ENCODE measurements around the gene BSCL2.
"Not testable (repeated sequence)": the region's sequence is repeated elsewhere in the genome, so short reads cannot be mapped to it uniquely, and the experiment has no call there.

BSCL2 gene

GRCh38 chr11:62652161-62653006 is 54.8 kb downstream of the BSCL2 start:
- peak; percentile 57 for DNase-seq

- DNase-seq: not testable (repeated sequence)
Observed at GRCh38 chr11:62650283-62650682, 56.9 kb downstream of the BSCL2 start.

- no peak for DNase-seq
Observed at GRCh38 chr11:62649486-62649885, 57.7 kb downstream of the BSCL2 start.

GRCh38 chr11:62648967-62649364 is 58.3 kb downstream of the BSCL2 start:
- DNase-seq: no peak

DNA sequence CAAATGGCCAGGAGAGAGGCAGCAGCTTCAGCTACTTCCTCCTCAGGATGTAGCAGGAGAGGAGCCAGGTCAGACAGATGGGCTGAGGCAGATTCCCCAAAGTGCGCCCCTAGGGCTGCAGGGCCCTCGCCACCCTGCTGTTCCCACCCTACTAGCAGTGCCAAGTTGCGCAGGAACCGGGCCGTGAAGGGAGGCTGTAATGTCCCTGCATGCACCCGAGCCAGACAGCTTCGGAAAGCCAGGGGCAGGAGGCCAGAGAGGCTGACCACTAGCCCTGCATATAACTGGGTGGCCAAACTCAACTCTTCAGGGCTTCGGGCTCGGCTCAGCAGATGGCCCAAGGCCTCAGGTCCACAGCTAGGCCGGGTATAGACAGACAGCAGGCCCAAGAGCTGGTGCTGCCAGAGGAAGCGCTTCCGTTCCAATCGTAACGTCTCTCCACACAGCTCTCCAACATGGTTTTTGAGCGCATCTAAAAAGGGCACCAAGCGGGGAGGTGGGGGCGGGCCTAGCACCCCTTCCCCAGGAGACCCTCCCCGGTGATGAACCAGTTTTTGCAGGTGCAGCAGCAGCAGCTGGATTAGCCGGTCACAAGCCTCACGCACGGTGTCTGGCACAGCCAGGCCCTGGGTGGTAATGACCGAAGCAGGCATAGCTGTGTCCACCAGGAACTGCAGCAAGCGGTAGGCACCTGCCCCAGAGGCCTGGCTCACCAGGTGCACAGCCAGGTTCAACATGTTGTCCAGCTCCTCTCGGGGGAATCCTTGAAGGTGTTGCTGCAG is 58.8 kb downstream of the BSCL2 start:
- no peak for DNase-seq

GRCh38 chr11:62647609-62648005 is 59.6 kb downstream of the BSCL2 start:
- no peak for DNase-seq

DNA sequence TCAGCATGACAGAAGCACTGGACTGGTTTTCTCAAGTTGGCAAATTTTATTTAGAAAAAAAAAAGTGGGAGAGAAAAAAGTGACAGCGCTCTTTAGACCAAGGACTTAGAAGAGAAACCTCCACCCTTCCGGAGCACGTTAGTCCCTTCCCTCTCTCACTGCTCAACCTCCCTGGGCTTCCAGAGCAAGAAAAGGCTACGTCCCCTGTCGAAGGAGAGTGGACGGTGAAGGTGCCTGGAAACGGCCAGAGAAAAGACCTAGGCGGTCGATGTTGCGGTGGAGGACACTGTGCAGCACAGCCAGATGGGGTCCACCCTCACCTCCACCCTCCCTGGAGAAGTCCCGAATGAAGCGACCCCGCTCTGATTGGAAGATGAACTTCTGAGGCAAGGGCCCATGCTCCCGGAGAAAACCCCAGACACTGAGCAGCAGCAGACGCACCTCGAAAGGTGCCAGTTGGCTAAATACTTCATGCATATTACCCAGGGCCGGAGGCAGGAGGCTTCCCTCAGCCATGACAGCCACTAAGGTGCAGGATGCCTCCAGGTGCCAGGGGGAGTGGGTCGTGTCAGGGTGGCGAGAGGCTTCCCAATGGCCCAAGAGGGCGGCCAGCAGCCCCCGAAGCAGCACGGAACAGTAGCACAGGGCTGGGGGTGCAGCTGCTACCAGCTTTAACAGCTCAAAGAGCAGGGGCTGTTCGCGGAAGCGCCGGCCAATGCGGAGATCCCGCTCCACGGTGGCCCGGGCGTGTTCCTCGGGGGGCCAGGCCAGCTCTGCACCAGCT is 60.2 kb downstream of the BSCL2 start:
- no peak for DNase-seq

- DNase-seq: peak; percentile 98
Observed at GRCh38 chr11:62645946-62646824, 61.0 kb downstream of the BSCL2 start, which contains the start of gene GANAB. Gene GANAB, minus strand, starts transcription at chr11:62646613. Its CDS starts 14 bp downstream, at chr11:62646599.

DNA sequence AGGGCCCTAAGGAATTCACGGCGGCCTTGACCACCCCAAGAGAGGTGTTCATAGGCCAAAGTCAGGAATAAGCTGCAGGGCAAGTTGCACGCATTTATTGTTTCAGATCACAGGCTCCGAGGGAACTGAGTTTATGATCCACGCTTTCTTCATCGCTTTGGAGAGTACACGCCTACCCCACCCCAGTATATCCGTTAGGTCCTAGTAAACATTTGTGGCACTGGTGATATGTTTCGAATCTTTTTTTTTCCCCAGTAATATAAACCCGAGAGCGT is 61.6 kb downstream of the BSCL2 start:
- no peak for DNase-seq

- no peak for DNase-seq
Observed at GRCh38 chr11:62644220-62644619, 63.0 kb downstream of the BSCL2 start.

Data from NK-92 treated with Interleukin-12 subunit alpha and Interleukin-12 subunit beta, amount 100 ng/mL, for 24 hours (cell line).